HL-60 (cell line): ENCODE measurements around the gene ASCL1.

Source experiments
- DNase-seq, 2 experiments: peaks; one replicate each; pipeline ENCODE4 v3.0.0-alpha.2; 2010 to 2020; ENCODE audit warnings: low read depth in 1 of 2, low spot score in 1 of 2
- H3K27ac ChIP-seq: fragments of 250-450 bp; sonication (Bioruptor Pico); replicated peaks from 2 replicates; pipeline ENCODE4 v1.5.1; 2020; ENCODE audit warnings: mild to moderate bottlenecking, moderate library complexity
- H3K27me3 ChIP-seq: fragments of 250-450 bp; sonication (Bioruptor Pico); 2 replicates; pipeline ENCODE4 v1.5.1; 2021; ENCODE audit warnings: mild to moderate bottlenecking, moderate library complexity; ENCODE audit not compliant: insufficient read depth, poor library complexity, severe bottlenecking
- H3K4me3 ChIP-seq: replicated peaks from 2 replicates; pipeline ENCODE4 v1.5.1; 2011; ENCODE audit warnings: mild to moderate bottlenecking, control low read depth, low read length; ENCODE audit not compliant: insufficient read depth
- CTCF ChIP-seq: IDR thresholded peaks from one replicate; pipeline ENCODE4 v1.5.1; 2011; ENCODE audit warnings: low read length, control low read depth, inconsistent platforms; ENCODE audit not compliant: insufficient read depth
- GABPA ChIP-seq: IDR thresholded peaks from 2 replicates; pipeline ENCODE4 v1.6.1; 2012; ENCODE audit warnings: low read depth
- POLR2AphosphoS5 ChIP-seq: IDR thresholded peaks from 2 replicates; pipeline ENCODE4 v1.6.1; 2012; ENCODE audit warnings: low read depth
- REST ChIP-seq: IDR thresholded peaks from 2 replicates; pipeline ENCODE4 v1.6.1; 2012; ENCODE audit warnings: low read depth; ENCODE audit not compliant: insufficient replicate concordance
- SPI1 ChIP-seq: IDR thresholded peaks from 2 replicates; pipeline ENCODE4 v1.6.1; 2012; ENCODE audit warnings: low read depth, mild to moderate bottlenecking, borderline replicate concordance

The ASCL1 gene

DNA sequence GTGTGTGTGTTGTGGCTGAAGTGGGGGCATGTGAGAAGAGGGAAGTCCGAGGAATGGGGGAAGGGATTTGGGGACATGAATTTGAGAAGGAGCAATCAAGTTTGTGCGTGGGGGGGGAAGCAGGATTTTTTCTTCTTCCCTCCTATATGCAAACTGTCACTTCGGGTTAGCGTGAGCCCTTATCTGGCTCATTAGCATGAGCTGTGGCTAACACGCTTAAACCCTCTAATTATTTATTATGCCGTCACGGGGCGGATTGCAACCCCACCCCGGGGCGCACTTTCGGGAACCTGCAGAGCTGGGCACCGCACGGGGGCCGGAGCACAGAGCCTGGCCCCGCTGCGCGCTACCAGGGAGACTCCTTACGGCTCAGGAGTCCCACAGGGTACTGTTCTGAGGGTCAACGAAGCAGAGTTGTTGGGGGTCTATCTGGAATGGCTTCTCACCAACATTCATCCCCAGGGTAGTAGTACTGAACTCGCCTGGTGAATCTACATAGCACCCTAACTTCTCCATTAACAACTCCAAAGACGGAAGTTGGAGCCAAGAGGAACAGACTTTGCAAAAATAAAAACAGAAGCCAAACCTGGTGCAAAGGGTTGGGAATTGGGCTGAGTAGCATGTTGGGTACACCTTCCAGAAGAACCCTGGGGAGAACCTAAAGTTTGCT, 6.4 kb upstream of the ASCL1 start:
- Histone ChIP-seq H3K4me3 (no peak overlapping the region), H3K27ac (no peak overlapping the region), H3K27me3 (peaks cover 39% of the 10 kb centered on the region)
- no peak for DNase-seq
- TF ChIP-seq GABPA: no peak
- TF ChIP-seq CTCF: no peak
- no peak for TF ChIP-seq POLR2AphosphoS5
- TF ChIP-seq REST: no peak
- TF ChIP-seq SPI1: no peak

GRCh38 chr12:102951841-102952240, 5.6 kb upstream of the ASCL1 start:
- H3K27ac ChIP-seq: no peak overlapping the region
- DNase-seq: no peak
- no peak overlapping the region for H3K4me3 ChIP-seq
- no peak for TF ChIP-seq CTCF
- no peak for TF ChIP-seq REST
- no peak for TF ChIP-seq POLR2AphosphoS5
- no peak for TF ChIP-seq SPI1
- no peak for TF ChIP-seq GABPA
- H3K27me3 ChIP-seq: peaks cover 42% of the 10 kb centered on the region

- no peak for TF ChIP-seq SPI1
- TF ChIP-seq GABPA: no peak
- TF ChIP-seq CTCF: no peak
- no peak for TF ChIP-seq REST
- no peak for TF ChIP-seq POLR2AphosphoS5
- H3K4me3 ChIP-seq: no peak overlapping the region
- H3K27me3 ChIP-seq: peaks cover 48% of the 10 kb centered on the region
- no peak for DNase-seq
- no peak overlapping the region for H3K27ac ChIP-seq
Observed at GRCh38 chr12:102953221-102953620, 4.3 kb upstream of the ASCL1 start.
